ENCODE measurements around the gene METAP2.
A peak's percentile ranks its signal among the peaks of the same experiment; 100 is the strongest.

Gene METAP2

GRCh38 chr12:95528431-95528830, 54.5 kb downstream of the METAP2 start:
- H3K4me3 ChIP-seq (ENCODE audit: control insufficient read depth, low read depth, low read length) = no peak overlapping the region
- TF ChIP-seq CTCF (IDR thresholded peaks at IDR 0.05; ENCODE audit: control insufficient read depth, insufficient read depth, low read depth, low read length, missing control alignments) = no peak
- no peak for DNase-seq (ENCODE audit: low read depth)

- DNase-seq (ENCODE audit: low read depth) = peak; percentile 1
- no peak overlapping the region for H3K4me3 ChIP-seq (ENCODE audit: control insufficient read depth, low read depth, low read length)
- TF ChIP-seq CTCF (IDR thresholded peaks at IDR 0.05; ENCODE audit: control insufficient read depth, insufficient read depth, low read depth, low read length, missing control alignments) = no peak
These were observed 55.8 kb downstream of the METAP2 start for GRCh38 chr12:95529693-95530225.

GRCh38 chr12:95532851-95533250, 58.9 kb downstream of the METAP2 start:
- TF ChIP-seq CTCF (IDR thresholded peaks at IDR 0.05; ENCODE audit: control insufficient read depth, insufficient read depth, low read depth, low read length, missing control alignments) = no peak
- DNase-seq (ENCODE audit: low read depth) = peak; percentile 27
- no peak overlapping the region for H3K4me3 ChIP-seq (ENCODE audit: control insufficient read depth, low read depth, low read length)

- TF ChIP-seq CTCF (IDR thresholded peaks at IDR 0.05; ENCODE audit: control insufficient read depth, insufficient read depth, low read depth, low read length, missing control alignments) = no peak
- H3K4me3 ChIP-seq (ENCODE audit: control insufficient read depth, low read depth, low read length) = no peak overlapping the region
These were observed 60.0 kb downstream of the METAP2 start for GRCh38 chr12:95533985-95534384.

GRCh38 chr12:95538006-95538405, 64.1 kb downstream of the METAP2 start:
- no peak for TF ChIP-seq CTCF (IDR thresholded peaks at IDR 0.05; ENCODE audit: control insufficient read depth, insufficient read depth, low read depth, low read length, missing control alignments)
- no peak for DNase-seq (ENCODE audit: low read depth)
- no peak overlapping the region for H3K4me3 ChIP-seq (ENCODE audit: control insufficient read depth, low read depth, low read length)

More at GRCh38 chr12:95533985-95534384, 60.0 kb downstream of the METAP2 start:
- no peak for DNase-seq (ENCODE audit: low read depth)

- no peak overlapping the region for H3K4me3 ChIP-seq (ENCODE audit: control insufficient read depth, low read depth, low read length)
- no peak for DNase-seq (ENCODE audit: low read depth)
These were observed 64.7 kb downstream of the METAP2 start for GRCh38 chr12:95538656-95539055.

More at GRCh38 chr12:95538656-95539055, 64.7 kb downstream of the METAP2 start:
- TF ChIP-seq CTCF (IDR thresholded peaks at IDR 0.05; ENCODE audit: control insufficient read depth, insufficient read depth, low read depth, low read length, missing control alignments) = no peak
